WTC11 (cell line): ENCODE measurements around the gene COX5A.

Experiments used
- CBFB ChIP-seq: sonication (generic); formaldehyde crosslinking; IDR thresholded peaks from 2 replicates; pipeline ENCODE4 v1.8.1; 2022; ENCODE audit warnings: mild to moderate bottlenecking, low read depth, missing genetic modification reagents
- CREB1 ChIP-seq: sonication (generic); formaldehyde crosslinking; IDR thresholded peaks from 2 replicates; pipeline ENCODE4 v1.8.0; 2023; ENCODE audit warnings: mild to moderate bottlenecking, missing genetic modification reagents
- CREM ChIP-seq: sonication (generic); formaldehyde crosslinking; IDR thresholded peaks from 2 replicates; pipeline ENCODE4 v1.8.1; 2022; ENCODE audit warnings: mild to moderate bottlenecking, missing genetic modification reagents, moderate library complexity
- CTCF ChIP-seq: fragments of 200-600 bp; IDR thresholded peaks from 2 replicates; pipeline ENCODE4 v1.8.0; 2022; ENCODE audit warnings: antibody characterized with exemption
- IRF2 ChIP-seq: sonication (generic); formaldehyde crosslinking; IDR thresholded peaks from 2 replicates; pipeline ENCODE4 v1.8.0; 2022; ENCODE audit warnings: low read depth, missing genetic modification reagents, borderline replicate concordance
- MAX ChIP-seq: sonication (generic); formaldehyde crosslinking; IDR thresholded peaks from 2 replicates; pipeline ENCODE4 v1.8.0; 2022; ENCODE audit warnings: mild to moderate bottlenecking, missing genetic modification reagents
- MLX ChIP-seq: sonication (generic); formaldehyde crosslinking; IDR thresholded peaks from 2 replicates; pipeline ENCODE4 v1.8.1; 2023; ENCODE audit warnings: mild to moderate bottlenecking, missing genetic modification reagents, moderate library complexity
- TCF7 ChIP-seq: sonication (generic); formaldehyde crosslinking; IDR thresholded peaks from 2 replicates; pipeline ENCODE4 v1.8.0; 2022; ENCODE audit warnings: mild to moderate bottlenecking, low read depth, missing genetic modification reagents, moderate library complexity
- USF2 ChIP-seq: sonication (generic); formaldehyde crosslinking; IDR thresholded peaks from 2 replicates; pipeline ENCODE4 v1.8.1; 2023; ENCODE audit warnings: mild to moderate bottlenecking, missing genetic modification reagents, moderate library complexity
- ZNF423 ChIP-seq: fragments of 250-450 bp; sonication (Bioruptor Pico); IDR thresholded peaks from 2 replicates; pipeline ENCODE4 v2.1.2; 2022; ENCODE audit warnings: mild to moderate bottlenecking, moderate library complexity
- ZNF512 ChIP-seq: sonication (generic); formaldehyde crosslinking; IDR thresholded peaks from 2 replicates; pipeline ENCODE4 v1.8.1; 2022; ENCODE audit warnings: missing genetic modification reagents, borderline replicate concordance

GRCh38 chr15:74976159-74976558 lies 38.3 kb upstream of the COX5A start:
- TF ChIP-seq CTCF (no peak), CBFB (no peak), MLX (CRISPR knock-in tag) (no peak), USF2 (CRISPR knock-in tag) (no peak), IRF2 (no peak), CREM (CRISPR knock-in tag) (no peak), ZNF512 (CRISPR knock-in tag) (no peak), TCF7 (no peak), MAX (CRISPR knock-in tag) (no peak), ZNF423 (CRISPR knock-in tag) (no peak), CREB1 (CRISPR knock-in tag) (no peak)
